Trophoblast cell (in vitro differentiated cells and primary cell): ENCODE data around the gene PEF1.

Experiments
- DNase-seq, 2 donors: peaks; one replicate each; pipeline ENCODE4 v3.0.0-alpha.2; 2016
- H2AFZ ChIP-seq: 2 replicates; pipeline ENCODE4 v1.6.1; 2013; ENCODE audit warnings: low read length, moderate library complexity, mild to moderate bottlenecking; ENCODE audit not compliant: insufficient read depth, poor library complexity
- H2AK5ac ChIP-seq: 2 replicates; pipeline ENCODE4 v1.6.1; 2013; ENCODE audit warnings: mild to moderate bottlenecking, low read length
- H2BK120ac ChIP-seq: 2 replicates; pipeline ENCODE4 v1.6.1; 2013; ENCODE audit warnings: low read length, mild to moderate bottlenecking, moderate library complexity; ENCODE audit not compliant: insufficient read depth, poor library complexity
- H2BK12ac ChIP-seq: 2 replicates; pipeline ENCODE4 v1.6.1; 2013; ENCODE audit warnings: mild to moderate bottlenecking, low read length, moderate library complexity
- H2BK5ac ChIP-seq: 2 replicates; pipeline ENCODE4 v1.6.1; 2013; ENCODE audit warnings: low read length, low read depth, moderate library complexity, mild to moderate bottlenecking; ENCODE audit not compliant: poor library complexity
- H3K14ac ChIP-seq: 2 replicates; pipeline ENCODE4 v1.6.1; 2013; ENCODE audit warnings: mild to moderate bottlenecking, low read length
- H3K18ac ChIP-seq: 2 replicates; pipeline ENCODE4 v1.6.1; 2013; ENCODE audit warnings: mild to moderate bottlenecking, low read length
- H3K23ac ChIP-seq: 2 replicates; pipeline ENCODE4 v1.6.1; 2013; ENCODE audit warnings: low read length
- H3K27ac ChIP-seq: 2 replicates; pipeline ENCODE4 v1.5.1; 2013; ENCODE audit warnings: low read depth, mild to moderate bottlenecking, inconsistent platforms, low read length, moderate library complexity
- H3K27me3 ChIP-seq: 2 replicates; pipeline ENCODE4 v1.6.1; 2013; ENCODE audit warnings: inconsistent platforms, mild to moderate bottlenecking, low read length, moderate library complexity; ENCODE audit not compliant: insufficient read depth
- H3K36me3 ChIP-seq, 2 experiments: 1 replicate in 1 of 2; 2 replicates in 1 of 2; pipeline ENCODE4 v1.6.1; 2013; ENCODE audit warnings: low read length in 2 of 2, mild to moderate bottlenecking in 2 of 2, moderate library complexity in 1 of 2; ENCODE audit not compliant: insufficient read depth in 2 of 2, control insufficient read depth in 1 of 2
- H3K4ac ChIP-seq: 2 replicates; pipeline ENCODE4 v1.6.1; 2013; ENCODE audit warnings: low read depth, mild to moderate bottlenecking, low read length, moderate library complexity
- H3K4me1 ChIP-seq, 2 experiments: 1 replicate in 1 of 2; 2 replicates in 1 of 2; pipeline ENCODE4 v1.6.1; 2013; ENCODE audit warnings: low read length in 2 of 2, mild to moderate bottlenecking in 2 of 2, moderate library complexity in 1 of 2; ENCODE audit not compliant: insufficient read depth in 2 of 2, control insufficient read depth in 1 of 2
- H3K4me2 ChIP-seq: 2 replicates; pipeline ENCODE4 v1.6.1; 2013; ENCODE audit warnings: inconsistent platforms, mild to moderate bottlenecking, low read length, moderate library complexity
- H3K4me3 ChIP-seq: 2 replicates; pipeline ENCODE4 v1.5.1; 2013; ENCODE audit warnings: mild to moderate bottlenecking, low read depth, low read length, inconsistent platforms
- H3K79me1 ChIP-seq: one replicate; pipeline ENCODE4 v1.6.1; 2013; ENCODE audit warnings: low read length
- H3K79me2 ChIP-seq: 2 replicates; pipeline ENCODE4 v1.6.1; 2013; ENCODE audit warnings: low read length, mild to moderate bottlenecking; ENCODE audit not compliant: control insufficient read depth, insufficient read depth, poor library complexity
- H3K9ac ChIP-seq: 2 replicates; pipeline ENCODE4 v1.6.1; 2013; ENCODE audit warnings: mild to moderate bottlenecking, low read length
- H3K9me3 ChIP-seq: 2 replicates; pipeline ENCODE4 v1.6.1; 2013; ENCODE audit warnings: low read depth, mild to moderate bottlenecking, control low read depth, inconsistent platforms, low read length; ENCODE audit not compliant: insufficient read depth
- H4K12ac ChIP-seq: 2 replicates; pipeline ENCODE4 v1.6.1; 2013; ENCODE audit warnings: low read depth, mild to moderate bottlenecking, low read length, moderate library complexity
- H4K8ac ChIP-seq: 2 replicates; pipeline ENCODE4 v1.6.1; 2013; ENCODE audit warnings: low read depth, mild to moderate bottlenecking, low read length, moderate library complexity
- H4K91ac ChIP-seq: one replicate; pipeline ENCODE4 v1.6.1; 2013; ENCODE audit warnings: low read depth, mild to moderate bottlenecking, low read length, moderate library complexity
- WGBS: extraction: QIAGEN DNeasy Blood & Tissue Kit; methylation state at CpG from one replicate; pipeline ENCODE4 v1.1.7; 2013; ENCODE audit warnings: missing lambda C conversion rate; ENCODE audit not compliant: insufficient read length, insufficient coverage; ENCODE audit errors: extremely low coverage; 5-methylcytosine and 5-hydroxymethylcytosine counted together

The PEF1 gene

DNA sequence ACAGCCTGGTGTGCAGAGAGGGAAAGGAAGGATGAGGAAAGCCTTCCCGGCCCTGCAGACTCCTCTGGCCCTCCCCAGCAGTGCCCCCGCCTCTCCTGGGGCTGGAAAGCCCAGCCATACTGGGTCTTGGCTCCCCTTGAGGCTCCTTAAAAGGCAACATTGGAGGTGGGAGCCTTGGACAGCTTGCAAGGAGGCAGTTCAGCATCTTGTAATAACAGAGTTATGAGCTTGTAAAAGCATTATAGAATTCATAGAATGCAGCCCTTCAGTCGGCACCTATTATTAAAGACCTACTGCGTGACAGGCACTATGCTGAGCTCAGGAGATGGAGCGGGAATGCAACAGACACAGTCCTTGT, 64.2 kb downstream of the PEF1 start:
- no CpG with 5 or more reads among the region's 5 CpGs for WGBS
- Histone ChIP-seq H4K12ac (no peak overlapping the region), H3K9me3 (peaks cover 2% of the 10 kb centered on the region), H3K27ac (peak overlapping the region; percentile 63), H3K27me3 (no peaks in the 10 kb centered on the region), H2AK5ac (peak overlapping the region; percentile 21), H3K79me1 (peaks cover 47% of the 10 kb centered on the region), H3K4me3 (no peak overlapping the region), H3K4me2 (peak overlapping the region; percentile 63), H3K36me3 (peaks cover 44 to 45% of the 10 kb centered on the region in 2 experiments), H3K18ac (peak overlapping the region; percentile 79), H2BK12ac (peak overlapping the region; percentile 2), H3K9ac (no peak overlapping the region), H4K8ac (peak overlapping the region; percentile 8), H2BK120ac (no peak overlapping the region), H3K14ac (peak overlapping the region; percentile 37), H3K79me2 (peaks cover 31% of the 10 kb centered on the region), H3K23ac (no peak overlapping the region), H4K91ac (peak overlapping the region; percentile 23), H3K4me1 (peaks cover 47 to 63% of the 10 kb centered on the region in 2 experiments), H2BK5ac (peak overlapping the region; percentile 29), H2AFZ (no peak overlapping the region), H3K4ac (peak overlapping the region; percentile 73)
- peak in 1 of 2 donors; percentile 66 for DNase-seq
